HG02970 (cell line): ENCODE data around the gene PCDH18.

Experiments
- ATAC-seq: cut with Tn5 transposase; IDR thresholded peaks from one replicate; pipeline ENCODE4 v1.9.1; 2021; ENCODE audit warnings: mild to moderate bottlenecking, moderate library complexity, moderate number of reproducible peaks; ENCODE audit not compliant: unreplicated experiment, low FRiP score

The PCDH18 gene

DNA sequence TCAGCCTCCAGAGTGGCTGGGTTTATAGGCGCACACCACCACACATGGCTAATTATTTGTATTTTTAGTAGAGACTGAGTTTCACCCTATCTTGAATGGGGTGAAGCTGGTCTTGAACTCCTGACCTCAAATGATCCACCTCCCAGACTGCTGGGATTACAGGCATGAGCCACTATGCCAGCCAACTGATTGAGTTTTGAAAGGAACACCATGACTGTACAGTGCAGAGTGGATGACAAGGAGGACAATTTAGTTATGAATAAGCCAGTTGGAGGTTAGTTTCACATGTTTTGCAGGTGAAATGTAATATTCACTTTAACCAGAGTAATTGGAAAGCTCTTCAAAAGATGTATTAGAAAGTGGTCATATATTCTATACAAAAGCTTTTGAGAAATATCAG is 60.8 kb downstream of the PCDH18 start:
- ATAC-seq: no peak

DNA sequence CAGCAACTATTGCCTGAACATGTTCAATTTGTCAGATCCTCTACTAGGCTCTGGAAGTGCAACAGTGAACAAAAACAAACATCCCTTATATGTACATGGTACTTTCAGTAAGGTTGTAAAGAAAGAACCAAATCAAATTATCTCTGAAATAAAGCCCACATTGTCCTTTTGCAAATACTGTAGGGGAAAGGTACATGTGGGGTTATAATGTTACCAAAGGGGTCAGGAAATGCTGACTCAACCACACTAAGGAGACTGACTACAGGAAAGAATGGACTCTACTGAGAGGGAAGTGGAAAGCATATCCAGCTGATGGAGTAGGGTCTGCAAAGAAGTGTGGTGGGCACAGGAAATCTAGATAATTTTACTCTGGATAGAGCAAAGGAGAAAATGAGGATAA is 61.5 kb downstream of the PCDH18 start:
- no peak for ATAC-seq
